A549 (cell line): ENCODE results near the gene MTMR12. TPM values are rescaled to one million over a fixed set of nuclear protein-coding genes. Genes with fewer than 3 reads are reported as not detected.

Experiments
- ATAC-seq, 2 experiments: fragments of 200-7000 bp in 1 of 2; fragments of >200 bp in 1 of 2; cut with Nextera tagmentation in 1 of 2; cut with Tn5 transposase in 1 of 2; 3 replicates each; pipeline versions ENCODE4 v1.8.0 to v1.9.1; 2018 to 2020; ENCODE audit warnings: mild to moderate bottlenecking in 1 of 2, moderate library complexity in 1 of 2
- CTCF ChIA-PET: fragments of 300-600 bp; sonication (Branson Sonifier 250); formaldehyde crosslinking; extraction: SDS; loops from one replicate; lab custom pipeline; 2021; ENCODE audit warnings: antibody characterized with exemption, inconsistent platforms; lab: Yijun Ruan, JAX
- POLR2A ChIA-PET: fragments of 350-600 bp; formaldehyde crosslinking; extraction: SDS; loops from one replicate; lab custom pipeline; 2021; ENCODE audit warnings: antibody characterized with exemption, inconsistent platforms; lab: Yijun Ruan, JAX
- DNase-seq, 2 experiments: peaks; one replicate each; pipeline versions ENCODE4 v3.0.0 to v3.0.0-alpha.2; 2011 to 2016; ENCODE audit warnings: low read depth in 1 of 2, low spot score in 1 of 2
- FAIRE-seq: peaks from 2 replicates; lab custom pipeline; 2011; peaks lifted over from hg19 to GRCh38; lab: Jason Lieb, UNC
- H3K27ac ChIP-seq, 2 experiments: fragments of >200 bp; sonication (Bioruptor Twin); formaldehyde crosslinking; 3 replicates each; pipeline ENCODE4 v1.5.1; 2016 to 2017
- H3K4me1 ChIP-seq: fragments of >200 bp; sonication (Bioruptor Twin); formaldehyde crosslinking; 3 replicates; pipeline ENCODE4 v1.6.1; 2016
- H3K4me2 ChIP-seq: fragments of >200 bp; sonication (Bioruptor Twin); formaldehyde crosslinking; 3 replicates; pipeline ENCODE4 v1.6.1; 2016
- H3K4me3 ChIP-seq: fragments of >200 bp; sonication (Bioruptor Twin); formaldehyde crosslinking; 3 replicates; pipeline ENCODE4 v1.5.1; 2016
- H3K9me3 ChIP-seq: fragments of >200 bp; sonication (Bioruptor Twin); formaldehyde crosslinking; 3 replicates; pipeline ENCODE4 v1.6.1; 2016
- BHLHE40 ChIP-seq: IDR thresholded peaks from 2 replicates; pipeline ENCODE4 v1.6.1; 2012; ENCODE audit warnings: low read depth, low read length, inconsistent platforms
- CEBPB ChIP-seq, 2 experiments: fragments of >200 bp in 1 of 2; sonication (Bioruptor Twin) in 1 of 2; formaldehyde crosslinking in 1 of 2; IDR thresholded peaks; 2 replicates each; pipeline ENCODE4 v1.6.1; 2012 to 2016
- CHD2 ChIP-seq: fragments of 150-350 bp; IDR thresholded peaks from 2 replicates; pipeline ENCODE4 v1.6.1; 2014; ENCODE audit warnings: low read length; ENCODE audit not compliant: partially characterized antibody
- EHF ChIP-seq: fragments of 250-450 bp; sonication (Bioruptor Pico); IDR thresholded peaks from 2 replicates; pipeline ENCODE4 v1.5.0; 2020; ENCODE audit warnings: mild to moderate bottlenecking
- EP300 ChIP-seq, 2 experiments: fragments of >200 bp; sonication (Bioruptor Twin); formaldehyde crosslinking; IDR thresholded peaks; 2 replicates in 1 of 2; 3 replicates in 1 of 2; pipeline ENCODE4 v1.6.1; 2016 to 2017
- FOSB ChIP-seq: fragments of 250-450 bp; sonication (Bioruptor Pico); IDR thresholded peaks from 2 replicates; pipeline ENCODE4 v1.5.0; 2020; ENCODE audit warnings: mild to moderate bottlenecking, moderate library complexity
- FOSL2 ChIP-seq, 2 experiments: fragments of 450-650 bp in 1 of 2; fragments of >200 bp in 1 of 2; sonication (Bioruptor Twin) in 1 of 2; formaldehyde crosslinking; IDR thresholded peaks; 2 replicates each; pipeline versions ENCODE4 v1.5.0 to v1.6.1; 2016 to 2020; ENCODE audit warnings: mild to moderate bottlenecking in 1 of 2, moderate library complexity in 1 of 2
- FOXS1 ChIP-seq: fragments of 250-450 bp; sonication (Bioruptor Pico); IDR thresholded peaks from 2 replicates; pipeline ENCODE4 v1.5.0; 2020; ENCODE audit warnings: mild to moderate bottlenecking, moderate library complexity
- GATA3 ChIP-seq: IDR thresholded peaks from 2 replicates; pipeline ENCODE4 v1.6.1; 2012; ENCODE audit warnings: borderline replicate concordance
- HEYL ChIP-seq: fragments of 250-450 bp; sonication (Bioruptor Pico); IDR thresholded peaks from 2 replicates; pipeline ENCODE4 v1.8.0; 2021; ENCODE audit warnings: mild to moderate bottlenecking, moderate library complexity
- HOXB13 ChIP-seq: fragments of 250-450 bp; sonication (Bioruptor Pico); IDR thresholded peaks from 2 replicates; pipeline ENCODE4 v1.5.0; 2020; ENCODE audit warnings: low read depth, mild to moderate bottlenecking, moderate library complexity
- HOXB5 ChIP-seq: fragments of 250-450 bp; sonication (Bioruptor Pico); IDR thresholded peaks from 2 replicates; pipeline ENCODE4 v1.5.0; 2020; ENCODE audit warnings: mild to moderate bottlenecking, moderate library complexity
- JUN ChIP-seq, 2 experiments: fragments of >200 bp; sonication (Bioruptor Twin); formaldehyde crosslinking; IDR thresholded peaks; 2 replicates in 1 of 2; 3 replicates in 1 of 2; pipeline ENCODE4 v1.6.1; 2016 to 2017
- KDM5A ChIP-seq: fragments of 200-600 bp; sonication (generic); IDR thresholded peaks from 2 replicates; pipeline ENCODE4 v1.6.1; 2016; ENCODE audit warnings: antibody characterized with exemption, mild to moderate bottlenecking
- MAZ ChIP-seq: fragments of 150-350 bp; IDR thresholded peaks from 2 replicates; pipeline ENCODE4 v1.6.1; 2014; ENCODE audit warnings: antibody characterized with exemption, low read depth, low read length, borderline replicate concordance
- MYC ChIP-seq: IDR thresholded peaks from 2 replicates; pipeline ENCODE4 v1.6.1; 2012; ENCODE audit warnings: mild to moderate bottlenecking, inconsistent platforms, low read length, improper control_type of control experiment, borderline replicate concordance
- NR3C1 ChIP-seq: fragments of >200 bp; sonication (Bioruptor Twin); formaldehyde crosslinking; IDR thresholded peaks from 3 replicates; pipeline ENCODE4 v1.6.1; 2017
- RAD21 ChIP-seq, 2 experiments: fragments of >200 bp in 1 of 2; sonication (Bioruptor Twin) in 1 of 2; formaldehyde crosslinking in 1 of 2; IDR thresholded peaks in 1 of 2; conservative IDR thresholded peaks in 1 of 2; 2 replicates in 1 of 2; 3 replicates in 1 of 2; pipeline ENCODE4 v1.6.1; 2012 to 2018; ENCODE audit warnings: inconsistent platforms in 1 of 2
- RARB ChIP-seq: fragments of 250-450 bp; sonication (Bioruptor Pico); IDR thresholded peaks from 2 replicates; pipeline ENCODE4 v1.8.0; 2021; ENCODE audit warnings: mild to moderate bottlenecking, moderate library complexity
- RCOR1 ChIP-seq: fragments of 150-350 bp; IDR thresholded peaks from 2 replicates; pipeline ENCODE4 v1.6.1; 2014; ENCODE audit warnings: antibody characterized with exemption, low read length, low read depth
- SMC3 ChIP-seq: fragments of >200 bp; sonication (Bioruptor Twin); formaldehyde crosslinking; IDR thresholded peaks from 3 replicates; pipeline ENCODE4 v1.6.1; 2018; ENCODE audit warnings: inconsistent platforms
- SREBF2 ChIP-seq: fragments of 450-650 bp; IDR thresholded peaks from 2 replicates; pipeline ENCODE4 v1.6.1; 2014; ENCODE audit warnings: mild to moderate bottlenecking, moderate library complexity
- TFCP2L1 ChIP-seq: fragments of 250-450 bp; sonication (Bioruptor Pico); IDR thresholded peaks from 2 replicates; pipeline ENCODE4 v1.5.0; 2021; ENCODE audit warnings: mild to moderate bottlenecking
- ZFP36 ChIP-seq: fragments of 450-650 bp; IDR thresholded peaks from 2 replicates; pipeline ENCODE4 v1.6.1; 2014; ENCODE audit warnings: borderline replicate concordance; ENCODE audit not compliant: partially characterized antibody
- ZNF302 ChIP-seq: fragments of 250-450 bp; sonication (Bioruptor Pico); IDR thresholded peaks from 2 replicates; pipeline ENCODE4 v1.9.0; 2021; ENCODE audit warnings: inconsistent platforms, mild to moderate bottlenecking, moderate library complexity
- ZSCAN20 ChIP-seq: fragments of 250-450 bp; sonication (Bioruptor Pico); IDR thresholded peaks from 2 replicates; pipeline ENCODE4 v1.8.0; 2022; ENCODE audit warnings: mild to moderate bottlenecking, moderate library complexity
- WGBS: methylation state at CpG from one replicate; pipeline ENCODE4 v1.1.6; 2017; ENCODE audit errors: missing lambda C conversion rate; 5-methylcytosine and 5-hydroxymethylcytosine counted together
- polyA plus RNA-seq, 4 experiments: library from polyadenylated mRNA; depleted of rRNA in 3 of 4; stranded (reverse); fragments of >200 nt; fragmentation: RNase III in 1 of 4; extraction: RNeasy Plus Mini Kit Qiagen cat#74134 plus additional on column Dnase treatment in 1 of 4; gene quantifications; 2 replicates in 3 of 4; 3 replicates in 1 of 4; pipeline ENCODE4 v1.2.3, GENCODE V29; 2011 to 2017

Gene MTMR12
- polyA plus RNA-seq, 2 of the 4 experiments (the other 2 are of a cell fraction), result 14.3 to 29.8 TPM

GRCh38 chr5:32197032-32197431 lies 115.7 kb downstream of the MTMR12 start:
- H3K4me2 ChIP-seq, result no peak overlapping the region
- TF ChIP-seq TFCP2L1 (CRISPR knock-in tag) (no peak), SREBF2 (no peak), NR3C1 (no peak), RAD21 (conservative IDR thresholded peaks at IDR 0.05 in 1 of 2, IDR thresholded peaks at IDR 0.05 in 1 of 2) (no peak), HEYL (CRISPR knock-in tag) (no peak), BHLHE40 (no peak), RARB (CRISPR knock-in tag) (no peak), HOXB5 (no peak), ZFP36 (no peak)
- no peak for FAIRE-seq
- ATAC-seq, result no peak
- ChIA-PET POLR2A (no interaction called here), CTCF (no interaction called here)
- WGBS, result 66% methylated on average over 6 of the region's 6 CpGs
- no peak overlapping the region for H3K27ac ChIP-seq
- H3K4me3 ChIP-seq, result no peak overlapping the region
- H3K9me3 ChIP-seq, result no peaks in the 10 kb centered on the region
- no peak for DNase-seq
- peaks cover 37% of the 10 kb centered on the region for H3K4me1 ChIP-seq

DNA sequence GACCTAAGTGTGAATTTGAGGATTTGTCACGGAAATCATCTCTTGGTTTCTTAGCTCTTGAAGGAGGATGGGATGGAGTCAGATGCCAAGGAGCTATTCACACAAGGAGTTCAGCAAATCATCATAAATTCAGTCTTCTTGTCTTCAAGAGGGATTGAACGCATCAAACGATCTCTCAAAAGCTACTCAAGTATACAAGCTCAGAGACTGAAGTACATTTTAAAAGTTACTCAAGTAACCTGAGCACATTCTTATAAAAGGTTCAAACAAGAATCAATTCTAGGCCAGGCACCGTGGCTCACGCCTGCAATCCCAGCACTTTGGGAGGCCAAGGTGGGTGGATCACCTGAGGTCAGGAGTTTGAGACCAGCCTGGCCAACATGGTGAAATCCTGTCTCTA lies 117.5 kb downstream of the MTMR12 start:
- H3K4me3 ChIP-seq, result no peak overlapping the region
- no peak for FAIRE-seq
- no peak for TF ChIP-seq BHLHE40
- no peak for TF ChIP-seq MAZ
- TF ChIP-seq CHD2, result no peak
- TF ChIP-seq, all 56 proteins: peak for 0
- WGBS, result 88% methylated on average over 5 of the region's 5 CpGs
- Histone ChIP-seq H3K4me1 (peaks cover 20% of the 10 kb centered on the region), H3K4me2 (no peak overlapping the region), H3K9me3 (no peaks in the 10 kb centered on the region), H3K27ac (no peak overlapping the region)
- no peak for DNase-seq
- no peak for ATAC-seq
- POLR2A ChIA-PET, result no interaction called here
- CTCF ChIA-PET, result interaction anchor here (1.2 to 1.3 kb wide), 2 partner anchors 37 to 134 kb away, joined by 4 to 6 read pairs; no protein-coding TSS in a partner anchor

DNA sequence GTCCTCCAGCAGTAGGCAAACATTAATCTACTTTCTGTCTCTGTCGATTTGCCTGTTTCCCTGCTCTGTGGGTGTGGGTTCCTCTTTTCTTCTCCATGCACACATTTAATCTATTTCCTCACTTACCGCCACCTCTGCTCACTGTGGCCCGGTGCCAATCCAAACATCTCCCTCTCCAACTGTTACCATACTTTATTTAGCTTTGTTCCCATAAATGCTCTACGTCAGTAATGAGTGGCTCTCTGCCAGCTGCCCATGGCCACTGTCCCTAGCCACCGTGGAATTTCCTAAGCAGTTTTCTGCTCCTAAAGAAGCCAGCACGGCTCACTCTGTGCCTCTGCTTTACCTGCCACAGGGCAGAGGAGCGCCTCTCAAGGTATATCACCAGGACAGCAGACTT lies 119.1 kb downstream of the MTMR12 start:
- POLR2A ChIA-PET, result no interaction called here
- H3K4me3 ChIP-seq, result no peak overlapping the region
- no peak for TF ChIP-seq FOSB (CRISPR knock-in tag)
- no peak for TF ChIP-seq ZSCAN20 (CRISPR knock-in tag)
- 0 out of 5 replicates have a peak, but pooled peaks of 1 of the 2 experiments have one; percentile 40 for TF ChIP-seq EP300 (IDR thresholded peaks at IDR 0.05)
- no peak for TF ChIP-seq ZNF302 (CRISPR knock-in tag)
- peak; percentile 18; the same call in 1 of the 3 replicates for TF ChIP-seq SMC3
- no peak for TF ChIP-seq EHF (CRISPR knock-in tag)
- TF ChIP-seq RAD21 (conservative IDR thresholded peaks at IDR 0.05 in 1 of 2, IDR thresholded peaks at IDR 0.05 in 1 of 2), result peak in 1 of 2 experiments; percentile 35; a peak in 2 of 5 replicates
- TF ChIP-seq CEBPB (IDR thresholded peaks at IDR 0.05), result peak in 1 of 2 experiments; percentile 23; a peak in 1 of 4 replicates
- TF ChIP-seq MYC, result no peak
- peak; percentile 51; the same call in 1 of the 2 replicates for TF ChIP-seq GATA3
- TF ChIP-seq HOXB13, result no peak
- no peak for TF ChIP-seq FOSL2 (IDR thresholded peaks at IDR 0.05)
- TF ChIP-seq FOSL2 (CRISPR knock-in tag; IDR thresholded peaks at IDR 0.05), result no peak
- no peak for TF ChIP-seq RCOR1
- TF ChIP-seq FOXS1 (CRISPR knock-in tag), result peak; percentile 58; the same call in 1 of the 2 replicates
- peak in 1 of 2 experiments; percentile 61; a peak in 2 of 5 replicates for TF ChIP-seq JUN (IDR thresholded peaks at IDR 0.05)
- no peak for TF ChIP-seq KDM5A
- DNase-seq (peak in 1 of 2 experiments; percentile 83), FAIRE-seq (no peak), ATAC-seq (peak; percentile 87 to 90)
- H3K27ac ChIP-seq, result peak overlapping the region; percentile 60 to 62
- CTCF ChIA-PET, result interaction anchor here (0.6 to 0.9 kb wide), 2 partner anchors 22 to 39 kb away, joined by 3 to 5 read pairs; no protein-coding TSS in a partner anchor
- WGBS, result 4% methylated on average over 7 of the region's 7 CpGs
- peak overlapping the region; percentile 71 for H3K4me2 ChIP-seq
- H3K9me3 ChIP-seq, result 0 out of 3 replicates have a peak, but pooled peaks cover 3% of the 10 kb centered on the region
- H3K4me1 ChIP-seq, result peaks cover 15% of the 10 kb centered on the region
